ENCODE measurements around the gene LHB. TPM values are rescaled to one million over a fixed set of nuclear protein-coding genes. Genes with fewer than 3 reads are reported as not detected.
A peak's percentile ranks its signal among the peaks of the same experiment; 100 is the strongest.

The LHB gene
- total RNA-seq, 1 donor from 2014 or later = not detected

DNA sequence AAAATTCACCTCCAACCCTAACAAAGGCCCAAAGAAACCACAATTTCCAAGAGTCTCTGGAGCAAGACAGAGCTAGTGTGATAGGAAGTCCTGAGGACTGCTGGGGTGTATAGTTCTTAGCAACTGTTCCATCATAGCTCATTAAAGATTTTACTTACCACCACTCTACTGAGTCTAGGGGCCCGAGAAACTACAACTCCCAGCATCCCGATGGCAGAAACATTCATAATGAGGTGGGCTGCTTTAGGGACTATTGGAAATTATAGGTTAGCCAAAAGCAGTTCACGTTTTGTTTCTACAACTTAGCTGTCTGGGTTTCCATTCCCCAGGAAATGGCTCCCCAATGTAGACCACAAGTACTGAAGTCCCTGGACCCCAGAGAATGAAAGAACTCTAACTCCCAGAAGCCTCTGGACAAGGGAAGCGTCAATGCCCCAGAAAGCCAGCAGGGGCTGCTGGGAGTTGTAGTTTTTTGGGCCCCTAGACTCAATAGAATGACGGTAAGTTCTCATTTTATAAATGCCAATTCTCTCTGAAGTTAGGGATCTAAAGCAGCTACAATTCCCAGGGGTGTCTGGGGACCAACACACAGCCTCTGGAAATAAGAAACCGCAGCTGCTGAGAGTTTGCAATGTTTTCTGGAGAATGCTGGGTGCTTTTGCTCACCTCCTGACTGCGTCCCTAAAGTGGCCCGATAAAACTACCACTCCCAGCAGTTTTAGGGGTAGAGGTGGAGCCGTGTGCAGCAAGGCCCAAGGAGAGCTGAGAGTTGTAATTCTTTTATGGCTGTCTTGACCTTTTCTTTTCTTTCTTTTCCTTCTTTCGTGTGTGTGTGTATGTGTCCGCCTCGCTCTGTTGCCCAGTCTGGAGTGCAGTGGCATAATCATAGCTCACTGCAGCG lies 40.7 kb downstream of the LHB start:
- no peak for ATAC-seq

DNA sequence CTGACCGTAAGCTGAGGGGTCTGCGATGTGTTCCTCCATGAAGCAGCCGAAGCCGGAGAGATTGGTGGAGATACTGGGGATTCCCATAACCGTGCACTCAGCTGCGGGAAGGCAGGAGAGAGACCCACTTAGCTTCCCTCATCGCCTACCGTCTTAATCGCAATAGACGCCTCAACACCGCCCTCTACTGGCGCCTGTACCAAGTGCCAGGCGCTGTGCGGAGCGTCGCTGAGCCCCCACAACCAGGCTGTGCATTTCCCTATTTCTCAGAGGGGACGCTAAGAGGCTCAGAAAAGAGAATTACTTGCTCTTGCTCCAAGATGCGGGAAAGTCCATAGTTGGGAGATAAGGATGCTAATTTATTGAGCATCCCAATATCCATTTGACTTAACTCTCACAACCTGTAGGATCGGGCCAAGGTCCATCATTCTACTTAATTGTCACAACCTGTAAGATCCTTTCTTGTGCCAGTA lies 45.9 kb downstream of the LHB start:
- peak; percentile 51 for ATAC-seq

DNA sequence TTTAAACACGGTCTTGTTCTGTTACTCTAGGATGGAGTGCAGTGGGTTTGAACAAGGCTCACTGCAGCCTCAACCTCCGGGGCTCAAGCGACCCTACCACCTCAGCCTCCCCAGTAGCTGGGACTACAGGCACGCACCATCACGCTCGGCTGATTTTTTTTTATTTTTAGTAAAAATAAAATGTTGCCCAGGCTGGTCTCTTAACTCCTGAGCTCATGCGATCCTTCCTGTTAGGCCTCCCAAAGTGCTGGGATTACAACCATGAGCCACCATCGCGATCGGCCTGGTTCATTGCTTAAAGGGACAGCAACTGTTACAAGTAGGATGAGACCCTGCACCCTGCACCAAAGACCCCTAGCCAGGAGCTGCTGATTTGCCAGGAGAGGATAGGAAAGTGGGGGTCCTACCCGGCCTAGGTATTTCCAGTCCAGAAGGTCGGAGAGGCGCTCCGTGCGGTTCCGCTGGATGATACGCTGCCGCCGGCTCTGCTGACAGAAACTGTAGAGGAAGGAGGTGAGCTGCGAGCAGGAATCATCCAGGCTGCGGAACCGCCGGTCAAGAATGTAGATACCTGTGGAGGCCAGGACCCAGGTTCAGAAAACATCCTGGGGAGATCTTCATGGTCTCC lies 46.6 kb downstream of the LHB start:
- ATAC-seq = no peak

DNA sequence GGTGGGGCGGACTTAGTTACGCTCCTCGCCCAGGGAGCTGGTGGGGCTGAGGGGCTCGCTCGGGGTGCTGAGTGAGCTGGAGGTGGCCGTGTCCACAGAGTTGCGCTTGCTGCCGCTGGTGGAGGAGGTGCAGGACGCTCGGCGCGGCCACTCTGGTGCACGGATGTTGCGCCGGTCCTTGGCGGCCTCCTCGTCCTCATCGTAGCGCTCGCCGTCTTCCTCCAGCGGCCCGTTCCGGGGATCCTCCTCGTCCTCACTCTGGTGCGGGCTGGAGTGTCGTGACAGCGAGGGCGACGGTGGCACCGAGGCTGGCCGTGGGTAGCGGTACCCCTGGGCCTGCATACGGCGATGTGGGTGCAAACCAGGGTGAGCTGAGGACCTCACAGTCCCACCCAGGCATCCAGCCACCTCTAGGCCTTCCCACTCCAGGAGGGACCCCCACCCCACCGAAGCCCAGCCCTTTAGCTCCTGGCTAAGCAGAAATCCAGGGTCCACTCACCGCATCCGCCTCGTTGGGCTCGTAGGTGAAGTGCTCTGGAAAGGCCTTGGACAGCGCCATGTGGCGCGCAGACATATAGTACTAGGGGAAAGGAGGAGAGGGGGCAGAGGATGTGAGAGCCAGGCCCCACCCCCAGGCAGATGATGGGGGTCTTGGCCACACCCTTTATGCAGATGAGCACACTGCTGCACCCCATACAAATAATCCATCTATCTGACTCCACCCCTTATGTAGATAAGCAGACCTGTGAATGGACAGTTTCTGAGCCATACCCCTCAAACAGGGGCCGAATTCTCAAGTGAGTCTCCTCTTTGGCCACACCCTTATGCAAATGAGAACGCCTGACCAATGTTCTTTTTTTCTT lies 47.4 kb downstream of the LHB start:
- no peak for ATAC-seq

DNA sequence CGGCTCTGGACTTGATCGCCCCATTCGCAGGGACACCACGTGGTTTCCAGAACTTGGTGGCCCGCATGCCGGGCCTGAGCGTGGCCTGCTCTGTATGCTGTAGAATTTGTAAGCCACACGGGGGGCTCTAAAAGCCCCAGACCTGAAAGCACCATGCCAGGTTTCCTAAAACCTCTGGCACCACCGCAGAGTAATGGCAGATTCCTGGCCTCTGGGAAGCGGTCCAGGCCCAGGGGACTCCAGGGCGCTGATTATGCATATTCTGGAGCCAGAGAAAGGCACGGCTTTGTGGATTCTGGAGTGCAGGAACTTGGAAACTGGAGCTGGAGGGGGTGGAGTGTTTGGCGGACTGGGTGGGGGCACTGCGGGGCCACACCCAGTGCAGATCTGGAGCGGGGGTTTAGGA lies 48.1 kb downstream of the LHB start:
- no peak for ATAC-seq

DNA sequence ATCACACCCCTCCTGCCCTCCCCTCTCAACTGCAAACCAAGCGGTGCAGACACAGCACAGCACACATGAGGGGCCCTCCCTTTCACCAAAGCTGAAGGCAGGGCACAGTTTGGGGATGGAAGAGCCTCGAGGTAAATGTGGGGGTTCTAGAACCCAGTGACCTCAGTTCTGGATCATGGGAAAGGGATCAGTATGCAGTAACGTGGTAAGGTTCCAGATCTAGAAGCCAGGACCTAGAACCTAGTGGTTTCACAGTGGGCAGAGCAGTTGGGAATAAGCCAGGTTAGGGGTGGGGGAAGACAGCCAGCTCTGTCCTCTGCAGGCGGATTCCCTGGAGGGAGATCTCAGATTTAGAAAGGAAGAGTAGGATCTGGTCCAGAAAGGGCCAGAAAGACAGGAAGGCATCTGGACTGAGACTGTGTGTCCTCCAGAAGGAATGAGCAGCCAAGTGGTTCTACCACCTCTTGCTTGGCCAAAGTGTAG lies 48.7 kb downstream of the LHB start:
- ATAC-seq = no peak

DNA sequence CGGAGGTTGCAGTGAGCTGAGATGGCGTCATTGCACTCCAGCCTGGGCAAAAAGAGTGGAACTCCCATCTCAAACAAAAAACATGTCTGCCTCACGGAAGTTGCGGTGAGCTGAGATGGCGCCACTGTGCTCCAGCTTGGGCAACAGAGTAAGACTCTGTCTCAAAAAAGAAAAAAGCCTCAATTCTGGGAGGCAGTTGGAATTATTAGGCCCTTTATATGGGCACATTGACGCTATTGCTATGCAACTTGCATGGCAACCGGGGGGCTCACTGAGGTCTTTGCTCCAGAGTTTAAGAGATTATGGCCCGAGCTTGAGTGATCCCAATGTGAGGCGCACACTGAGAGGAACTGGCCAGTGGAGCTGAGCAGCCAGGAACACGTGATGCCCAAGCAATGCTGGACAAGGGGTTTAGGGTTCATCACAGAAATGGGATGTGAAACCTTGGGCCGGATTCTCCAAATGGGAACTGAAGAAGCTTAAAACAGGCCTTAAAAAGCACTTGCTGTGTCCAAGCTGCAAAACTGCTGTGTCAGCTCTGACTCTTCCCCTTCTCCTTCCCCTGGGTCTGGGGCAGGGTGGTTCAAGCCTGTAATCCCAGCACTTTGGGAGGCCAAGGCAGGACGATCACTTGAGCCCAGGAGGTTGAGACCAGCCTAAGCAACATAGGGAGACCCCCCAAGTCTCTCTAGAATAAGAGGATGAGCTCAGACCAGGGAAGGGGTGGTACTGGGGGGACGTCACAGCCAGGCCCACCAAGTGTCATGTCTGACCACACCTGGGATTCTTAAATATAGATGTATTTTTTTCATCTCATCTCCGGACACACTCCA lies 49.3 kb downstream of the LHB start:
- no peak for ATAC-seq

DNA sequence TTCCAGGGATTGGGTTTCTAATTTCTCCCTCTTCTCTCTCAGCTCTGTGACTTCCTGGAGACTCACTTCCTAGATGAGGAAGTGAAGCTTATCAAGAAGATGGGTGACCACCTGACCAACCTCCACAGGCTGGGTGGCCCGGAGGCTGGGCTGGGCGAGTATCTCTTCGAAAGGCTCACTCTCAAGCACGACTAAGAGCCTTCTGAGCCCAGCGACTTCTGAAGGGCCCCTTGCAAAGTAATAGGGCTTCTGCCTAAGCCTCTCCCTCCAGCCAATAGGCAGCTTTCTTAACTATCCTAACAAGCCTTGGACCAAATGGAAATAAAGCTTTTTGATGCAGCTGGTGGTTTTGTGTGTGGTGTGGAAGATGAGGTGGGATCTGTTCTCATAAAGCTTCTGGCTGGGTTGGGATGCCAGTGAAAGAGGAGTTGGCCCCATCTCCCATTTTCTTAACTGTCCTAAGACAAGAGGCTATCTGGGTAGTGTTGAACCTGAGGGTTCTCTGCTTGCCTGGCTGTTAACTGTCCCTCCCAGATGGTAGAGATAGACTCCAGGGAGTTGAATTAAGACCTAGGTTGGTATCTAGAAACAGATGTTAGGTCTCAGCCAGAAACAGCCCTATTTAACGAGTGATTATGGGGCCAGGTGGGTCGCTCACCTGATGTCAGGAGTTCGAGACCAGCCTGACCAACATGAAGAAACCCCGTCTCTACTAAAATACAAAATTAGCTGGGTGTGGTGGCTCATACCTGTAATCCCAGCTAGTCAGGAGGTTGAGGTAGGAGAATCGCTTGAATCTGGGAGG lies 50.1 kb downstream of the LHB start:
- ATAC-seq = no peak

Other genes with a start within 250 kb of the LHB start
- 31.0 TPM for gene BCAT2, start 206.1 kb downstream of the LHB start, total RNA-seq
- 0.40 TPM for gene HSD17B14, start 180.6 kb downstream of the LHB start, total RNA-seq
- gene PLEKHA4, start 148.5 kb downstream of the LHB start, total RNA-seq = 8.1 TPM
- gene PPP1R15A, start 144.7 kb downstream of the LHB start, total RNA-seq = 30.0 TPM
- gene TULP2, start 118.3 kb downstream of the LHB start, total RNA-seq = 0.24 TPM
- 104 TPM for gene NUCB1, start 116.8 kb downstream of the LHB start, total RNA-seq
- 1.2 TPM for gene DHDH, start 83.4 kb downstream of the LHB start, total RNA-seq
- 58.9 TPM for gene BAX, start 62.2 kb downstream of the LHB start, total RNA-seq
- gene FTL, start 51.8 kb downstream of the LHB start, total RNA-seq = 417 TPM
- 50.8 TPM for gene GYS1, start 23.8 kb downstream of the LHB start, total RNA-seq
- gene RUVBL2, start 23.2 kb downstream of the LHB start, total RNA-seq = 79.0 TPM
- gene CGB3, start 7.2 kb upstream of the LHB start, total RNA-seq = not detected
- gene CGB2, start 14.8 kb upstream of the LHB start, total RNA-seq = not detected
- not detected for gene CGB1, start 19.8 kb upstream of the LHB start, total RNA-seq
- gene CGB5, start 26.8 kb upstream of the LHB start, total RNA-seq = not detected
- gene CGB8, start 32.0 kb upstream of the LHB start, total RNA-seq = not detected
- gene CGB7, start 40.7 kb upstream of the LHB start, total RNA-seq = 0.52 TPM
- gene NTF4, start 47.7 kb upstream of the LHB start, total RNA-seq = 5.6 TPM
- gene KCNA7, start 55.6 kb upstream of the LHB start, total RNA-seq = not detected
- gene SNRNP70, start 68.4 kb upstream of the LHB start, total RNA-seq = 82.3 TPM
- 11.7 TPM for gene LIN7B, start 97.3 kb upstream of the LHB start, total RNA-seq
- gene C19orf73, start 102.1 kb upstream of the LHB start, total RNA-seq = 1.3 TPM
- gene PPFIA3, start 102.5 kb upstream of the LHB start, total RNA-seq = 9.2 TPM
- 0.24 TPM for gene HRC, start 138.3 kb upstream of the LHB start, total RNA-seq
- gene TRPM4, start 140.7 kb upstream of the LHB start, total RNA-seq = 12.1 TPM